GM18498 (cell line): ENCODE data around the gene CDK2.

Experiments
- ATAC-seq: cut with Tn5 transposase; IDR thresholded peaks from one replicate; pipeline ENCODE4 v1.9.1; 2021; ENCODE audit warnings: mild to moderate bottlenecking, moderate library complexity; ENCODE audit not compliant: unreplicated experiment

The CDK2 gene

GRCh38 chr12:56010111-56010570, 43.5 kb downstream of the CDK2 start:
- ATAC-seq, result no peak

DNA sequence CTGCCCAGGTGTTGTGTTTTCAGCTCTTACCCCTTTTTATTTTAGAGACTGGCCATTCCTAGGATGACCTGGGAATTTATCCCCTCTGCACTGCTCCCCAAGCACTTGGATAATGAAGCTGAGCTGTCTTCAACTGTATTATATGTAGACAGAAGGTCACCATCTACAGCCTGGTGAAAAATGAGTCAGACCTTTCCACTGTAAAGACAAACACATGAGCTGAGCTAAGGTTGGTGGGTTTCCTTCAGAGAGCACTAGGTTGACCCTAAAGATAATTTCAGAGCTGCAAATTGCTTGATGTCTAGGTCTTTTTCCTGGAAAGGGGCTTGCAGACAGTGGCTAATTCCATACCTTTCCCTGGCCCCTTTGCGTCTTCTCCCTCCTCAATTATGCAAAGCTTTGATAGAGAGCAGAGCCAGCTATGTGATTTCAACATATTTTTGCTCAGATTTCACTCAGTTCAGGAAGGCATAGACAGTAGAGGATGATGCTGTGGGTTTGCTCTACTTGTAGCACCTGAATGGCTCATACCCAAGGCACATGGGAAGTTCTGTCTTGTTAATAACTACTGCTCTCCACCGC, 45.0 kb downstream of the CDK2 start:
- no peak for ATAC-seq

GRCh38 chr12:56013482-56013881, 46.9 kb downstream of the CDK2 start:
- ATAC-seq, result no peak

GRCh38 chr12:56014205-56014604, 47.6 kb downstream of the CDK2 start:
- no peak for ATAC-seq

- ATAC-seq, result no peak
Observed at GRCh38 chr12:56017181-56017580, 50.6 kb downstream of the CDK2 start.

DNA sequence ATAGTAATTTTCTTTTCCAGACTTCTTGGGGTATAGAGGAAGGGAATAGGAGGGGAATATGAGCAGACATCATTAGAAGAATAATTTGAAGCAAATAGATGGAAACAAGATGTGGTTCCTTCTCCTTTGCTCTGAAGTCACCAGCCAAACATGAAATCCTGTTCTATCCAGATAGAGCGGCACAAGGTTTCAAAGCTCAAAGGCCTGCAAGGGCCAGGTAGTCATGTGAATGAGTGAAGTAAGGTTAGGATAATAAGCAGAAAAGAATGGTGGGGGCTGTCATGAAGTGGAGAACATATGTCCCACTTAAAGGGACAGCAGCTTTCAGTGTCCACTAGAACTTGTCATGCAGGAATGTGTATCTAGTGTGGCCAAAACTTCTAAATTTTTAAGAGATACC, 51.7 kb downstream of the CDK2 start:
- ATAC-seq, result no peak

DNA sequence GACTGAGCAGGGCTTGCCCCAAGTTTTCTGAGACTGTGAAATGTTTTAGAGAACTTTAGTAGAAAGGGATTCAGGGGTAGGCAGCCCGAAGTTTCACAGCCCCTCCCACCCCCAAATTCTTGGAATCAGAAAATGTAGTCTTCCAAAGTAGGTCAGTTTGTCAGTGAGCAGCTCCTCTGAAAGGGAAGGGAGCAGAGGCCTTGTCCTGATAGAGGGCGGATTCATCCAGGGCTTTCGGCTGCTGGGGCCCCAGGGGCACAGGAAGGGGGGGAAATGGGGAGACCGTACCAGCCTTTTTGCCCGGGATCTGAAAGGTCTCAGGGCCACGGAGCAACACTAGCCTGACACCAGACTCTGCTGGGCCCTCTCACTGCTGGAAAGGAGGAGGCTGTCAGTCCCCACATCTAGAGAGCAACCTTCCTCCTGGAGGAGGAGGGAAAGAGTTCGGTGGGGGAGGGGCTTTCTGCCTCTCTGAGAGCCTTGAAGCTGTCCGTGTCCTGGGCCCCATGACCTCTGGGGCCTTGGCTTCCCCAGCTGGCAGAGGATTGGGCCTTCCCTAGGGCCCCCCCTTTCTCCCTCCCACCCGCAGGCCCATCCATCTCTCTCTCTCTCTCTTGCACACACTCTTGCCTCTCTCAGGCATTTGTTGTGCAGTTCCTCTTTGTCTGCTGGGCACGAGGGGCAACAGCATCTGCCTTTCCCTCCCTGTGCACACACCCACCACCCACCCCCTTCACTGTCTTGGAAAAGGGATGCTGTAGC, 54.0 kb downstream of the CDK2 start, which contains the start of gene IKZF4:
TSS of gene IKZF4 (plus strand) at position 621 of the 762 bp plus-strand sequence. CDS start 451 bp downstream, outside the sequence.
- no peak for ATAC-seq

DNA sequence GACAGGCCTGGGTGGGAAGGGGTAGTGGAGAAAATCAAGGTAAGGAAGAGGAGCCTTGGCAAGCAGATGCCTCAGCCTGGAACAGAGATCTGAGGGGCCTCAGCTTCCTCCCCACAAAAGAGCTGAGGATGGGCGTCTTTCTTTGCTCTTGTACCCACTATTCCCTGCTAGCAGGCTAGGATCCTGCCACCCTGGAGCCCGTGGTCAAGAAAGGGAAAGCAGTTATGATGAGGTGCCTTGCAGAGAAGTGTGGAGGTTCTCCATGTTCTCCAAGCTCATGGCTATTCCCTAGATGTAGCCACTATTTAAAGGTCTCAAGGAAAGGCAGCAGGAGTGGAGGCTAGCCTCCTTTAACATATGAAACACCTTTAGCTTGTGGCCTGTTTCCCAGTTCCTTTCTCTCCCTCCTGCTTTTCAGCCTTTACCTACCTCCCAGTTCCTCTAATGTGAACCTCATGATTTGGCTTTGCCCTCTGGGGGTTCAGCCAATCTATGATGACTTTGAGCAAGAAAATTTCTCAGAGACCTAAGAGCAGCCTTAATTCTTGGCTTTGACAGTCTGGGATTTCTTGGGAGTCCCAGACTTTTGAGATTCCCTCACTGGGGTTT, 55.4 kb downstream of the CDK2 start:
- no peak for ATAC-seq
